HL-60 (cell line): ENCODE results near the gene XPNPEP1.
A peak's percentile ranks its signal among the peaks of the same experiment; 100 is the strongest.

ENCODE experiments used
- DNase-seq, 2 experiments: peaks; one replicate each; pipeline ENCODE4 v3.0.0-alpha.2; 2010 to 2020; ENCODE audit warnings: low read depth in 1 of 2, low spot score in 1 of 2
- H3K27ac ChIP-seq: fragments of 250-450 bp; sonication (Bioruptor Pico); replicated peaks from 2 replicates; pipeline ENCODE4 v1.5.1; 2020; ENCODE audit warnings: mild to moderate bottlenecking, moderate library complexity
- H3K27me3 ChIP-seq: fragments of 250-450 bp; sonication (Bioruptor Pico); 2 replicates; pipeline ENCODE4 v1.5.1; 2021; ENCODE audit warnings: mild to moderate bottlenecking, moderate library complexity; ENCODE audit not compliant: insufficient read depth, poor library complexity, severe bottlenecking
- H3K4me3 ChIP-seq: replicated peaks from 2 replicates; pipeline ENCODE4 v1.5.1; 2011; ENCODE audit warnings: mild to moderate bottlenecking, control low read depth, low read length; ENCODE audit not compliant: insufficient read depth
- CTCF ChIP-seq: IDR thresholded peaks from one replicate; pipeline ENCODE4 v1.5.1; 2011; ENCODE audit warnings: low read length, control low read depth, inconsistent platforms; ENCODE audit not compliant: insufficient read depth
- GABPA ChIP-seq: IDR thresholded peaks from 2 replicates; pipeline ENCODE4 v1.6.1; 2012; ENCODE audit warnings: low read depth
- POLR2AphosphoS5 ChIP-seq: IDR thresholded peaks from 2 replicates; pipeline ENCODE4 v1.6.1; 2012; ENCODE audit warnings: low read depth
- REST ChIP-seq: IDR thresholded peaks from 2 replicates; pipeline ENCODE4 v1.6.1; 2012; ENCODE audit warnings: low read depth; ENCODE audit not compliant: insufficient replicate concordance
- SPI1 ChIP-seq: IDR thresholded peaks from 2 replicates; pipeline ENCODE4 v1.6.1; 2012; ENCODE audit warnings: low read depth, mild to moderate bottlenecking, borderline replicate concordance

XPNPEP1 gene

GRCh38 chr10:109933984-109934565, 10.8 kb upstream of the XPNPEP1 start:
- peak; percentile 78 to 85 for DNase-seq
- TF ChIP-seq SPI1, result no peak
- no peak for TF ChIP-seq CTCF
- peak; percentile 73 for TF ChIP-seq POLR2AphosphoS5
- no peak for TF ChIP-seq REST
- H3K27me3 ChIP-seq, result no peaks in the 10 kb centered on the region
- peak overlapping the region; percentile 66 for H3K27ac ChIP-seq
- H3K4me3 ChIP-seq, result no peak overlapping the region

GRCh38 chr10:109932968-109933367, 9.7 kb upstream of the XPNPEP1 start:
- TF ChIP-seq REST (no peak), GABPA (no peak), CTCF (no peak), POLR2AphosphoS5 (no peak), SPI1 (no peak)
- H3K27ac ChIP-seq, result peak overlapping the region; percentile 66; the same call in 1 of the 2 replicates

GRCh38 chr10:109932391-109932790, 9.1 kb upstream of the XPNPEP1 start:
- no peak overlapping the region for H3K27ac ChIP-seq
- DNase-seq, result no peak
- TF ChIP-seq SPI1 (no peak), CTCF (no peak)
- H3K27me3 ChIP-seq, result no peaks in the 10 kb centered on the region
- no peak overlapping the region for H3K4me3 ChIP-seq

More at GRCh38 chr10:109932968-109933367, 9.7 kb upstream of the XPNPEP1 start:
- Histone ChIP-seq H3K4me3 (no peak overlapping the region), H3K27me3 (no peaks in the 10 kb centered on the region)
- no peak for DNase-seq

- DNase-seq, result peak in 1 of 2 experiments; percentile 35
- TF ChIP-seq SPI1, result no peak
- TF ChIP-seq GABPA, result no peak
- TF ChIP-seq CTCF, result no peak
- TF ChIP-seq POLR2AphosphoS5, result no peak
- no peak for TF ChIP-seq REST
- Histone ChIP-seq H3K4me3 (no peak overlapping the region), H3K27ac (no peak overlapping the region), H3K27me3 (no peaks in the 10 kb centered on the region)
Measured at GRCh38 chr10:109931163-109931562, 7.9 kb upstream of the XPNPEP1 start.
